Brain microvascular endothelial cell (primary cell): Measurements from ENCODE around the gene S1PR4.

Experiments
- DNase-seq: peaks from one replicate; pipeline ENCODE4 v3.0.0-alpha.2; 2020
- H3K27ac ChIP-seq: fragments of 250-450 bp; sonication (Bioruptor Pico); 2 replicates; pipeline ENCODE4 v1.5.1; 2020; ENCODE audit warnings: mild to moderate bottlenecking, moderate library complexity
- H3K27me3 ChIP-seq: fragments of 250-450 bp; sonication (Bioruptor Pico); replicated peaks from 2 replicates; pipeline ENCODE4 v1.5.1; 2020; ENCODE audit warnings: mild to moderate bottlenecking
- H3K36me3 ChIP-seq: fragments of 250-450 bp; sonication (Bioruptor Pico); replicated peaks from 2 replicates; pipeline ENCODE4 v1.5.1; 2020; ENCODE audit warnings: mild to moderate bottlenecking
- H3K4me3 ChIP-seq: 2 replicates; pipeline ENCODE4 v1.5.1; 2011; ENCODE audit warnings: low read depth, mild to moderate bottlenecking, control low read depth, low read length, moderate library complexity
- CTCF ChIP-seq: IDR thresholded peaks from 2 replicates; pipeline ENCODE4 v1.5.1; 2011; ENCODE audit warnings: low read depth, mild to moderate bottlenecking, moderate library complexity, low read length, control low read depth, inconsistent platforms; ENCODE audit errors: missing control alignments
- in situ Hi-C: cut with HindIII; loops from 2 replicates; pipeline ENCODE4 v1.10.0; 2017; ENCODE audit warnings: low sequenced_read_pairs, low pct_ligation_motif_present

Gene S1PR4, protein sequence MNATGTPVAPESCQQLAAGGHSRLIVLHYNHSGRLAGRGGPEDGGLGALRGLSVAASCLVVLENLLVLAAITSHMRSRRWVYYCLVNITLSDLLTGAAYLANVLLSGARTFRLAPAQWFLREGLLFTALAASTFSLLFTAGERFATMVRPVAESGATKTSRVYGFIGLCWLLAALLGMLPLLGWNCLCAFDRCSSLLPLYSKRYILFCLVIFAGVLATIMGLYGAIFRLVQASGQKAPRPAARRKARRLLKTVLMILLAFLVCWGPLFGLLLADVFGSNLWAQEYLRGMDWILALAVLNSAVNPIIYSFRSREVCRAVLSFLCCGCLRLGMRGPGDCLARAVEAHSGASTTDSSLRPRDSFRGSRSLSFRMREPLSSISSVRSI

GRCh38 chr19:3178377-3178972 is at the start of gene S1PR4:
Gene S1PR4, plus strand, starts transcription at chr19:3178769. Its CDS starts 24 bp downstream, at chr19:3178793.
- Histone ChIP-seq H3K27ac (no peak within 1 kb of the TSS), H3K4me3 (no peak within 1 kb of the TSS), H3K36me3 (no peaks in the 10 kb centered on the region), H3K27me3 (no peaks in the 10 kb centered on the region)
- no peak for TF ChIP-seq CTCF
- in situ Hi-C loops = no loop called here
- no peak for DNase-seq

GRCh38 chr19:3129112-3129511 is 49.5 kb upstream of the S1PR4 start:
- peak; percentile 71 for DNase-seq
- peak; percentile 47 for TF ChIP-seq CTCF
- Histone ChIP-seq H3K27me3 (no peaks in the 10 kb centered on the region), H3K27ac (no peak overlapping the region), H3K4me3 (no peak overlapping the region), H3K36me3 (no peaks in the 10 kb centered on the region)
- in situ Hi-C loops = no loop called here

DNA sequence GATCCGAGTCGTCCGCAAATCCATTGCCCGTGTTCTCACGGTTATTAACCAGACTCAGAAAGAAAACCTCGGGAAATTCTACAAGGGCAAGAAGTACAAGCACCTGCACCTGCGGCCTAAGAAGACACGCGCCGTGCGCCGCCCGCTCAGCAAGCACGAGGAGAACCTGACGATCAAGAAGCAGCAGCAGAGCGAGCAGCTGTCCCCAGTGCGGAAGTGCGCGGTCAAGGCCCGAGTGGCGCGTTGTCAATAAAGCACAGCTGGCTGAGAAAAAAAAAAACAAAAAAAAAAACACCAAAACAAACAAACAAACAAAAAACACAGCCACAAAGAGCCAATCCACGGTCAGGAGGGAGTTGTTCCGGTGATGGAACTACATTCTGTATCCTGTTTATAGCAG is 47.4 kb upstream of the S1PR4 start:
- in situ Hi-C loops = no loop called here
- no peak for TF ChIP-seq CTCF
- DNase-seq = no peak
- Histone ChIP-seq H3K36me3 (no peaks in the 10 kb centered on the region), H3K4me3 (no peak overlapping the region), H3K27ac (no peak overlapping the region), H3K27me3 (no peaks in the 10 kb centered on the region)

DNA sequence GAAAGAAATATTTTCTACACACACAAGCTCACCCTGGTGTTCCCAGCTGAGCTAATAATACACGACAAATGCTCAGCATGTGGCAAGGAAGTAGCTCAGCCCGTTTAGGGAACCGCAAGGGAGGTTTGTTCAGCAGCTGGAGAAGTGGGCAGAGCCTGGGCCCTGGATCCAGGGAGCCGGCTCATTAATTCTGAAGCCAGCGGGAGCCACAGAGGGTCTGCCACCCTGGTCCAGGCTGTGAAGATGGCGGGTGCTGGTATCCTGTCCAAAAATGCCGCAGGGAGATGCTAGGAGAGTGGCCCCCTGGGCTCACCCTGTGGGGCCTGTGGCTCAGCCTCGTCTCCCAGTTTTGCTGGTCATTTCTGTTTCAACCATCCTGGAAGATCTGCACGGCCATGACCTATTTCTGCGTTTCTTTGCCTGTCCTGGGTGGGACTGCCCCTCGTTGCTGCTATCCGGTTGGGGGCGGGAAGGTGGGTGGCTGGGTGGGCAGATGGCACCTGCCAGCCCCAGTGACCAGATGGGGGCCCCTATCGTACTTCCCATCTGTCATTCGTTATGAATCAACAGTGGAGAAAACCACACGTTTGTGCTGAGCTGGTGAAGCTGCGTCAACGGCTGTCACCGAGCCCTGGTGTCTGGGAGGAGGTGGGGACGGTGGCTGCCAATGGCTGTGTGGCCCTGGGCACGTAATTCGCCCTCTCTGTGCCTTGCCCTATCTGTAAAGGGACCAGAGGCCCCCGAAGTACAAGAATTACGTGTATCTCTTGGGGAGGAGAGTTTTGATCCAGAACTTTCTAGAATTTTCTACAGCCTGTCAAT is 45.4 kb upstream of the S1PR4 start:
- Histone ChIP-seq H3K27me3 (no peaks in the 10 kb centered on the region), H3K27ac (peak overlapping the region; percentile 54), H3K36me3 (no peaks in the 10 kb centered on the region), H3K4me3 (no peak overlapping the region)
- DNase-seq = peak; percentile 54
- TF ChIP-seq CTCF = no peak
- in situ Hi-C loops = no loop called here

- in situ Hi-C loops = no loop called here
- no peaks in the 10 kb centered on the region for H3K27me3 ChIP-seq
These were observed 44.8 kb upstream of the S1PR4 start for GRCh38 chr19:3133793-3134116.

More at GRCh38 chr19:3133793-3134116, 44.8 kb upstream of the S1PR4 start:
- no peak for TF ChIP-seq CTCF
- peak overlapping the region; percentile 33 for H3K27ac ChIP-seq
- no peak overlapping the region for H3K4me3 ChIP-seq
- DNase-seq = no peak
- H3K36me3 ChIP-seq = no peaks in the 10 kb centered on the region
